GM18520 (cell line): ENCODE results near the gene FAM169A.
"Not testable (repeated sequence)": the region's sequence is repeated elsewhere in the genome, so short reads cannot be mapped to it uniquely, and the experiment has no call there.

Source experiments
- ATAC-seq: cut with Tn5 transposase; IDR thresholded peaks from one replicate; pipeline ENCODE4 v1.9.1; 2021; ENCODE audit not compliant: unreplicated experiment

Gene FAM169A

DNA sequence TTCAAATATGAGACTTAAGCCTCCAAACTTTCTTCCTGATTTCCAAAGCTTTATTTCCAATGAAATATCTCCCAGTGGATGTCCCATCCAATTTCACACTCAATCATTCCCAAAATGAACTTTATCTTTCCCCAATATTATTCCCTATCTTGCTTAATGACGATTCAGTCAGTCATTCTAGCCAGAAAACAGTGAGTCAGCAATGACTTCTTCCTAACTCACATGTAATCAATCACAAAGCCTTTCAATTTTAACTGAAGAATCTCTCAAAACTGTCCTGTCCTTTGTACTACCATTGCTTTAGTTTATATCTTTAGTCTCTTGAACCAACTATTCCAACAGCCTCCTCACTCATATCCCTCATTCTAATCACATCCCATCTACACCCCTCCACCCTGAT, 64.2 kb downstream of the FAM169A start:
- ATAC-seq: no peak

DNA sequence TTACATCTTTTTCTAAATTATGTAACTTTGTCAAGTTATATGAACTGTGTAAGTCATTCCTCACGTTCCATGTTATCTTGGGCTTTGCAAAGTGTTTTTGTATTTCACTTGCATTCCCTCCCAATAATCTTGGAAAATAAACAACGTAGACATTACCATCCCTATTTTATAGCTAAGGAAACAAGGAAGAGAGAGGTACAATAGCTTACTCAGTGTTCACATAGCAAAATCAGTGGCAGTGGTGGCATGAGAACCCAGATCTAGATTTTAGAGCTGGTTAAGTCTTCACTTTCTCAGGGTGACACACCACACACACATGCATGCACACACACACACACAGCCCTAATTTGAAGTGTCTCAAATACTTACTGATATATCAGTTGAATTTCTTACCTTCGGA, 65.0 kb downstream of the FAM169A start:
- ATAC-seq: no peak

DNA sequence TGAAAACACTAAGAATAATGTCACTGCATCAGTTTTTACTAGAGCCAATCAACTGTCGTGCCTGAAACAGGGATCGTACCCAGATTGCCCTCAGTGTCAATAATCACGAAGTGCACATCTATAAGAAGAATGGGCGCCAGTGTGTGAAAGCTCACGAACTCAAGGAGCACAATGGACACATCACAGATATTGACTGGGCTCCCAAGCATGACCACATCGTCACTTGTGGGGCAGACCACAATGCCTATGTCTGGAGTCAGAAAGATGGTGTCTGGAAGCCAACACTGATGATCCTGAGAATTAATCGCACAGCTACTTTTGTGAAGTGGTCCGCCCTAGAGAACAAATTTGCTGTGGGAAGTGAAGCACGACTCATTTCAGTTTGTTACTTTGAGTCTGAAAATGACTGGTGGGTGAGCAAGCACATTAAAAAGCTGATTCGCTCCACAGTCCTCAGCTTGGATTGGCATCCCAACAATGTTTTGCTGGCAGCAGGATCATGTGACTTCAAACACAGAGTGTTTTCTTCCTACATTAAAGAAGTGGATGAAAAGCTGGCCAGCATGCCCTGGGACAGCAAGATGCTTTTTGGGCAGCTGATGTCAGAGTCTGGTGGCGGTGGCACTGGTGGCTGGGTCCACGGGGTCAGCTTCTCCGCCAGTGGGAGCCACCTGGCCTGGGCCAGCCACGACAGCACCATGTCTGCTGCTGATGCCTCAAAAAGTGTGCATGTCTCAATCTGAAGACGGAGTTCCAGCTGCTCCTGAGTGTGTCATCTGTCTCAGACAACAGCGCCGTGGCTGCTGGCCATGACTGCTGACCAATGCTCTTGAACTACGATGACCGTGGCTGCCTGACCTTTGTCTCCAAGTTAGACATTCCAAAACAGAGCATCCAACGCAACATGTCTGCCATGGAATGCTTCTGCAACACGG, 66.9 kb downstream of the FAM169A start:
- no peak for ATAC-seq

DNA sequence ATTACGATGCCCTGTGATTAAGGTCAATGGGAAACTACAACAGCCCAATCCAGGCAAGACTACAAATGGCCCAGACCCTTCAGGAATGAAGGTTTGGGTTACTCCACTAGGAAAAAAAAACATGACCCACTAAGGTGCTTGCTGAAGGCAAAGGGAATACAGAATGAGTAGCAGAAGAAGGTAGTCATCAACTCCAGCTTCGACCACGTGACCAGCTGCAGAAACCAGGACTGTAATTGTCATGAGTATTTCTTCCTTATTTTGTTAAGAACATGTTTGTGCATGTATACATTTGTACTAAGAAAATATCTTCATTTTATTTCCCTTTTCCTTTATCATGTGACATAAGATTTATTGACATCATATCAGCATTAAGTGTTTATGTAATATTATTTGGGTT, 74.5 kb downstream of the FAM169A start:
- not testable (repeated sequence) for ATAC-seq

DNA sequence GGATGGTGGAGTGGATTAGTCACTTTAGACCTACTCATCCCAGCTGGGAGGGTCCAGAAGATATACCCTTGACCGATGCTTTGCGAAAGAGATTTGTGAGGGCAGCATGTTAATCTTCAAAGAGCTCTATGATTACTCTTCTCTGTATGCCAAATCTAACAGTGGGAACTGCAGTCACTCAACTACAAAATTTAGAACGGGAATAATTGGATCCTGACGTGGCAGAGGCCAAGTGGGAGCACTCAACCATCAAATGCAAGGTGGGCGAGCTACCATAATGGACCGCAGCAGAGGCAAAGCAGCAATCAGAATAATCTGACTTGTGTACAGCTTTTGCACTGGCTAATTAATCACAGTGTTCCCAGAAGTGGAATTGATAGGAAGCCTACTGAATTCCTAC, 78.8 kb downstream of the FAM169A start:
- no peak for ATAC-seq

DNA sequence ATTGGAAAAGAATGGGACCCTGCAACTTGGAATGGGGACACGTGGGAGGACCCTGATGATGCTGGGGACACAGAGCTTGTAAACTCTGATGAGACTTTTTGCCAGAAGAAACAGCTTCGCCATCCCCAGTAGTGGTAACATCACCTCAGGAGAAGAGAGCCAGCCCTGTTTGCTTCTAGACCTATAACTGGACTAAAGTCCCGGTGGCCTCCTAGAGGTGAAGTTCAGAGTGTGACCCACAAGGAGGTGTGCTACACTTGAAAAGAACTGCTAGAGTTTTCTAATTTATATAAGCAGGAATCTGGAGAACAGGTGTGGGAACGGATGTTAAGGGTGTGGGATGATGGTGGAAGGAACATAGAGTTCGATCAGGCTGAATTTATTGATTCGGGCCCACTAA, 79.3 kb downstream of the FAM169A start:
- no peak for ATAC-seq

DNA sequence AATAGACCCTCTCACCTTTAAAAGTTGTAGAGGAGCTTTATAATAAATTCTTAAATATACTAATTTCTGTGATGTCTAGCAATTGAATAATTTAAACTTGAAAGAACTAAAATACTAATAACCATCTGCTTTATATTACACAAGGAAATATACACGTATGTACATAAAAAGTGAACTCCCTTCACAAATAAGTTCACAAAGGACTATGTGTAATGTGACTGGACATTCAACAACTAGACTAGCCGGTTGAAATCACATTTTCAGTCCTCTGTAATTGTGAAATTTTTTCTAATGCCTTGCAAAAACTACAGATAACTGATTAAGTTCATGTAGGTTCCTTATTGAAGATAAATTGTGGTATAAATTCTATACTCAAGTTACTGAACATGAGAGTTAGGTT, 87.6 kb downstream of the FAM169A start:
- no peak for ATAC-seq

DNA sequence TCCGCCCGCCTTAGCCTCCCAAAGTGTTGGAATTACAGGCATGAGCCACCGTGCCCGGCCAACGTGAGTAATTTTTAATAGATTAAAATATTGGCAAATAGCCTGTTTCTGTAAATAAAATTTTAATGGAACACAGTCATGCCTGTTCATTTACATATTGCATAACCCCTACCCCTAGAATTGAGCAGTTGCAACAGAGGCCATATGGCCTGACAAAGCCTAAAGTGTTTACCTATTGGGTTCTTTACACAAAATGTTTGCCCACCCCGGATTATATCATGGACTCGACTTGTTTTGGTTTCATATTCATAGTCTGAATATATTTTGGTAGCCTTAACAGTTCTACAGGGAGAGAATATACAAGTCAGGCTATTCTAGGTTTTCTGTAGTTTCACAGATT, 93.8 kb downstream of the FAM169A start:
- no peak for ATAC-seq

DNA sequence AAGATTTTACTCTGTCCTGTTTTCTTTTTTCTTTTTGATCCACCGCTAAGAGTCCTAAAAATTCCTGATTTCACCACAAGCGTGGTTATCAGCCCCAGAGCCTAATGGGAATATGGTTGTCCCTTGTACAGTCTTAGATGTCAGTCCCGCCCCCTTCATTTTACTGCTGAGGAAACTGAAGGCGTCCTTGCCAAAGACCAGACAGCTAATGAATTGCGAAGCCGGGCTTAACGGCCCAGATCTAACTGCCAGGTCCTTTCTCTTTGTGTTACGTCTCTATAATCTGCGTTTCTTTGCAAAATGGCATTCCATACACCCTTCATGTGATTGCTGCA, 98.6 kb downstream of the FAM169A start:
- ATAC-seq: no peak

DNA sequence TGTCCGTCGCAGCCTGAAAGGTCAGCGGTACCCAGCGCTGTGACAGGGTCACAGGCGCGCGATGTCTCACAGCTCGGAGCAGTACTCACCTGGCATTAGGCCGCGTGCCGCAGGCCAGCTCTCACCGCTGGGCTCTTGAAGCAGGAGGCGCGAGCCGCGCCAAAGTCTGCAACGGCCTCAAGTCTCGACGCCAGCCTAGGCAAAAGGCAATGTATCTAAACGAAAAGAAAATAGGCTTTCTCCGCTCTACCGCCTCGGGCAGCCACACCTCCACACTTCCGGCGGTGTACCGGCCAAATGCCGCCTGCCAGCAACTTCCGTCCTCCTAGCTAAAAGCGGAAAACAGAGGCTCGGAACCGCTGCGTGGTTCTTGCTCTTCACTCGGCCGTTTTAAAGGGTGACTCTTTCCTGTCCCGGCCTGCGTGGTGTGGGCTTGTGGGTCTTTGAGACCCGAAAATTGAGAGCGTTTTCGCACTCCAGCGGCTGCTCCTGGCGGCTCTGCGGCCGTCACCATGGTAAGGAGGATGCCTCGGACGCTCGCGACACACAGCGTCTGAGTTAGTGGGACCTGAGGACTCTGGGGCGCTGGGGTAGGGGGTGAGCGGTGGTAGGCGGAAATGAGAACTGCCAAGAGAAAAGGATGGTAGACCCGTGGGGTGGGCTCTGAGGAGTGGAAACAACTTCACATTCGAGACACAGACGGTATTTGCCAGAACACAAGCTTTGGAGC, 99.2 kb downstream of the FAM169A start, which contains the start of the genes GFM2 and NSA2:
Gene GFM2, minus strand, starts transcription at position 269 of the 730 bp plus-strand sequence. CDS start 3,375 bp downstream, outside the sequence.
Gene NSA2, plus strand, starts transcription at position 401 of the 730 bp plus-strand sequence. Its CDS starts 112 bp downstream, at position 513.
- peak; percentile 88 for ATAC-seq

DNA sequence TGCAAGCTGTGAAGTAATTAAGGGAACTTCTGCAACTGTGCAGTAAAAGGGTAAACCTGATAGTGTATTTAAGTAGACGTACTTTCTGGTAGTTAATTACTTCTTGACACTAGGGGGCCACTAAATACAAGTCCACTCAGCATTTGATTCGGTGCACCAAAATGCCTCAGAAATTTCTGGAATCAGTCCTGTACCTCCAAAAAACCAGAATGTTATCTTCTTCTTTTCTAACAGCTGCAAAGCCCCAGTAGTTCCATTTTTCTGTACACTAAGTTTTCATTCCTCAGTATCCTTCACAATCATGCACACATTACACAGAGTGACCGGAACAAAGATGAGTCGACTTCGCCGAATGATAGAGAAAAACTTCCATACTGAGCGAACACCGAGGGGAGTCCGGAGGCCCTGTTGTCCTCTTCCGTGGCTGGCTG, 99.8 kb downstream of the FAM169A start:
- ATAC-seq: no peak

DNA sequence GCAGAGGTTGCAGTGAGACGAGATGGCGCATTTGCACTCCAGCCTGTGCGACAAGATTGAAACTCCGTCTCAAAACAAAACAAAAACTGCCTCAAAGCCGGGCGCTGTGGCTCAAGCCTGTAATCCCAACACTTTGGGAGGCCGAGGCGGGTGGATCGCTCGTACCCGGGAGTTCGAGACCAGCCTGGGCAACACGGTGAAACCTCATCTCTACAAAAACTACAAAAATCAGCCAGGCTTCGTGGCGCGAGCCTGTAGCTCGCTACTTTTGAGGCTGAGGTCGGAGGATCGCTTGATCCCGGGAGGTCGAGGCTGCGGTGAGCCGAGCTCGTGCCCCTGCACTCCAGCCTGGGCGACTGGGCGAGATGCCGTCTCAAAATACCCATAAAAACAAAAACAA, 100.3 kb downstream of the FAM169A start:
- no peak for ATAC-seq

DNA sequence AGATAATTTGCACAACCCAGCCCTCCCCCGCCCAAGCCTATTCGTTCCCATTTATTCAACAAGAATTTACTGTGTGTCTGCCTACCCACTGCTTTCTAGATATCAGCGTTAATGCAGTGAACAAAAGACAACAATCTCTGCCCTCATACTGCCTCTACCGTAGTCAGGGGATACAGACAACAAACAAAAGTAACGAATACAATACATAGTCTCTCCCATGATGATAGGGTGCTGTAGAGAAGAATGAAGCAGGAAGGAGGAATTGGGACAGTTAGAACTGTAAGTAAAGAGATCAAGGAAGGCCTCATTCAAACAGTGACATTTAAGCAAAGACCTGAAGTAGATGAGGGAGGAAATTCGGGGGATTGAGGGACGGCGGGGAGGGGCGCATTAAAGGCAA, 101.0 kb downstream of the FAM169A start:
- ATAC-seq: no peak

DNA sequence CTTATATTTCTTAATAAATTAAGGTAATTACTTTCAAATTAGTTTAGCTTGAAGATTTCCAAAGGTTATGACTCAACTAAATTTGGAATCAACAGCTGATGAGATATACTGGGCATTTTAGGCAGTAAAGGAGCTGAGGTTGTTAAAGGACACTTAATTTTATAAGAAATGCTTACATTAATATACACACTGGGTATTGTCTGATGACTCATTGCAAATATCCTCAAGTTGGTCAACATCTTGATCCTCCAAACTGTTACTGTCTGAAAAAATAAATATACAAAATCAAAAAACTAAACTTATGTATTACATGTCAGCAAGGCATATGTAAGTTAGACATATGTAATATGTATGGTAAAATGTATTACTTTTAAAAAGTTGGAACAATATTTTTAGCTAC, 102.7 kb downstream of the FAM169A start:
- no peak for ATAC-seq

DNA sequence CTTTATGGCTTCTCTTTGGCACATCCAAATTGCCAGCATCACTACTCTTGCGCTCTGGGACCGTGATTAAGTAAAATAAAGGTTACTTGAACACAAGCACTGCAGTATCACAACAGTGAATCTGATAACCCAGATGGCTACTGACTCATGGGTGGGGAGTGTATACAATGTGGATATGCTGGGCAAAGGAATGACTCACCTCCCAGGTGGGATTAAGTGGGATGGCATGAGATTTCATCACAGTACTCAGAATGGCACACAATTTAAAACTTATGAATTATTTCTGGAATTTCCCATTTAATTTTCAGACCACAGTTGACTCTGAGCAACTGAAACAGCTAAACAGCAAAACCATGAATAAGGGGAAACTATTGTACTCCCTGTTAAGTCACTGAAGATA, 103.6 kb downstream of the FAM169A start:
- ATAC-seq: no peak

DNA sequence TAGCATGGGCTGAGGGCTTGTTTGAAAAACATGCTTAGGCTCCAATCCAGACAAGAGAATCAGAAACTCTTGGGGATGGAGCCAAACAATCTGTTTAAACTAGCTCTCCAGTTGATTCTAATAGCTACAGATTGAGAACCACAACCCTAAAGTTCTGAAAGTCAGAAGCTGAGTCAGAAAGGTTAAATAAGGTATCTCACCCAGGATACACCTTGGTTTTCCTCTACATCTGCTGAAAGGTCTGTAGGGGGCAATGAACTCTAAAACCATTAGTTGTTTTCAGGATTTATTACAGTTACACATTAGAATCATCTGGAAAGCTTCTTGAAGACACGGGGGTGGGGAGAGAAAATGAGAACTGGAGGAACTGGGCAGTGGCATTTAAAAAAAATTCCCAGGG, 104.9 kb downstream of the FAM169A start:
- ATAC-seq: no peak

DNA sequence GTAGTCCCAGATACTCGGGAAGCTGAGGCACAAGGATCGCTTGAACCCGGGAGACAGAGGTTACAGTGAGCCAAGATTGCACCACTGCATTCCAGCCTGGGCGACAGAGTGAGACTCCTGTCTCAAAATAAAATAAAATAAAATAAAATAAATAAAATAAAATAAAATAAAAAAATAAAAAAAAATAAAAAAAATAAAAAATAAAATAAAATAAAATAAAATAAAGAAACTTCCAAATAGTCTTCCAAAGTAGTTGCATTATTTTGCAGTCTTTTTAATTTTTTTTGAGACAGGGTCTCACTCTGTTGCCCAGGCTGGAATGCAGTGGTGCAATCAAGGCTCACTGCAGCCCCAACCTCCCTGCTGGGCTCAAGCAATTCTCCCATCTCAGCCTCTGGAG, 117.4 kb downstream of the FAM169A start:
- not testable (repeated sequence) for ATAC-seq

DNA sequence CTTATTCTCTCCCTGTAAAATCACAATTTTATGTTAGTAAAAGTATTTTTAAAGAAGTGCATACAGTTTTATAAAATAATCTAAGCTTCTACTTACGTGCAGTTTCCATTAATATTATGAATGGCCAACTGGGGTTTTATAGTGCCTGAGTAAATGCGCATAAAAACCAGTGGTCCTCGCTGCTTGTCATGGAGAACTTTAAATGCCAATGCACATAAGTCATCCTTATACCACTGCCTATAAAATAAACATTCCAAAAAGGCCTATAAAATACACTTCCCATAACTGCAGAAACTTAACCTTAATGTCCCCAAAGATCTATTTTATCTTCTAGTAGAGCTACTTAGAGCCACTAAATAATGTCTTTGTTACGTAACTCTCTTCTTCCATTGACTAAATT, 127.8 kb downstream of the FAM169A start:
- ATAC-seq: no peak

DNA sequence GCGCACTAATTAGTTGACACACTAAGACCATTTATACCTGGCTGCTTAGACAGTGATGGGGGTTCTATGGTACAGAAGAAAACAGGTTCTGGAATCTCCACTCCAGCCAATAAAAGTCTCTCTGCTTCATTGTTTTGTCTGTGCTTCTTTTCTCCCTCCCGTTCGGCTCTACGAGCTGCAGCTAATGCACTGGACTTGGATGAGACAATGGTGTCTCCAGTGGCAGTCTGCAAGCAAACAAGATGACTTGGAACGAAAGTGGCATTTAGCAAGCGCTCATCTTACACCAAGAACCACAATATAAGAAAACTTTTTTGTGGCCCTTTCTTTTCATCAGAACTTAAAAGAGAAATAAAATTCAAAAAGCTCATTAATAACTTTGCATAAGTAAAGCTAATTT, 129.4 kb downstream of the FAM169A start:
- ATAC-seq: no peak
